Thymus (tissue), 11 donors: ENCODE results near the gene TMEM151A. TPM values are rescaled to one million over a fixed set of nuclear protein-coding genes. Genes with fewer than 3 reads are reported as not detected.
A peak's percentile ranks its signal among the peaks of the same experiment; 100 is the strongest.

Source experiments
- DNase-seq, 9 donors: peaks; one replicate each; pipeline ENCODE4 v3.0.0-alpha.2; 2013; ENCODE audit warnings: low spot score in 9 of 9, low read depth in 6 of 9, missing footprints in 1 of 9
- H3K27ac ChIP-seq, 2 donors: one replicate each; pipeline ENCODE4 v1.5.1; 2013; ENCODE audit warnings: control low read depth in 1 of 2, low read depth in 1 of 2, low read length in 1 of 2, mild to moderate bottlenecking in 1 of 2, moderate library complexity in 1 of 2
- H3K27me3 ChIP-seq, 2 donors: one replicate each; pipeline ENCODE4 v1.5.1; 2013; ENCODE audit warnings: low read length in 1 of 2; ENCODE audit not compliant: control insufficient read depth in 2 of 2, insufficient read depth in 1 of 2
- H3K36me3 ChIP-seq, 2 donors: one replicate each; pipeline ENCODE4 v1.5.1; 2013; ENCODE audit warnings: low read length in 1 of 2, mild to moderate bottlenecking in 1 of 2, moderate library complexity in 1 of 2; ENCODE audit not compliant: control insufficient read depth in 2 of 2, insufficient read depth in 2 of 2
- H3K4me1 ChIP-seq, 2 donors: one replicate each; pipeline ENCODE4 v1.5.1; 2013; ENCODE audit warnings: low read length in 2 of 2; ENCODE audit not compliant: control insufficient read depth in 2 of 2, insufficient read depth in 2 of 2
- H3K4me3 ChIP-seq, 2 donors: one replicate each; pipeline ENCODE4 v1.5.1; 2013; ENCODE audit warnings: low read length in 2 of 2, control low read depth in 1 of 2, mild to moderate bottlenecking in 1 of 2
- H3K9me3 ChIP-seq, 2 donors: one replicate each; pipeline ENCODE4 v1.5.1; 2013; ENCODE audit warnings: low read length in 1 of 2, mild to moderate bottlenecking in 1 of 2; ENCODE audit not compliant: control insufficient read depth in 2 of 2, insufficient read depth in 1 of 2
- WGBS: extraction: QIAGEN DNeasy Blood & Tissue Kit; methylation state at CpG from one replicate; pipeline ENCODE4 v1.1.7; 2013; 5-methylcytosine and 5-hydroxymethylcytosine counted together
- polyA plus RNA-seq: library from polyadenylated mRNA; stranded (reverse); fragments of 200-250 nt; gene quantifications from one replicate; pipeline ENCODE4 v1.2.3, GENCODE V29; 2013
- total RNA-seq: library from RNA; stranded (reverse); fragments of 120-200 nt; gene quantifications from one replicate; pipeline ENCODE4 v1.2.4, GENCODE V29; 2013
- donor health status: healthy.

The TMEM151A gene
- total and polyA plus RNA-seq, 2 donors, result 0.02 TPM; not detected in 1

GRCh38 chr11:66264914-66265313 is 26.8 kb upstream of the TMEM151A start:
- no peaks in the 10 kb centered on the region for H3K27me3 ChIP-seq
- H3K36me3 ChIP-seq, result peaks cover 71 to 74% of the 10 kb centered on the region in 2 donors
- H3K4me3 ChIP-seq, result no peak overlapping the region
- 89% methylated on average over 12 of the region's 12 CpGs for WGBS
- peaks cover 0 to 4% of the 10 kb centered on the region in 2 donors for H3K9me3 ChIP-seq
- peaks cover 10 to 30% of the 10 kb centered on the region in 2 donors for H3K4me1 ChIP-seq
- DNase-seq, result no peak
- no peak overlapping the region for H3K27ac ChIP-seq

DNA sequence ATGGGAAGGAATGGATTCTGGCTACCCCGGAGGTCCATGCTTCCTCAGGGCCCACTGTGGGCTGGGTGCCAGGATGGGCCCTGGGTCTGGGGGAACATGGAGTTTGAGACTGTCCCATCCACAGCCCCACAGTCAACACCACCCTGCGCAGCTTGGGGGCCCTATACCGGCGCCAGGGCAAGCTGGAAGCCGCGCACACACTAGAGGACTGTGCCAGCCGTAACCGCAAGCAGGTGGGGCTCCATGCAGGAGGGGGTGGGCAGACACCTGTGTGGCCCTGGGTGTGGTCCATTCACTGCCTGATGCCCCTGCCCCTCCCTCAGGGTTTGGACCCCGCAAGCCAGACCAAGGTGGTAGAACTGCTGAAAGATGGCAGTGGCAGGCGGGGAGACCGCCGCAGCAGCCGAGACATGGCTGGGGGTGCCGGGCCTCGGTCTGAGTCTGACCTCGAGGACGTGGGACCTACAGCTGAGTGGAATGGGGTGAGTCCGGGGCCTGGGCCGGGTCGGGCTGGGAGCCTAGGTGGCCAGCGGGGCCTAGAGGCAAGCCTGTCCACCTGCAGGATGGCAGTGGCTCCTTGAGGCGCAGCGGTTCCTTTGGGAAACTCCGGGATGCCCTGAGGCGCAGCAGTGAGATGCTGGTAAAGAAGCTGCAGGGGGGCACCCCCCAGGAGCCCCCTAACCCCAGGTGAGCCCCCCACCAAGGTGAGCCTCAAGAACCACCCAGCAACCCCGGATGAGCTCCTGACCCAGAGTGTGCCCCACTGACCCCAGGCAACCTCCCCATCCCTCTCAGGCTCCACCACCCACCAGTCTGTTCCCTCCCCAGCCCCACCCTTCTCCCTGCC is 25.9 kb upstream of the TMEM151A start:
- Histone ChIP-seq H3K9me3 (peaks cover 0 to 4% of the 10 kb centered on the region in 2 donors), H3K4me1 (peaks cover 14 to 35% of the 10 kb centered on the region in 2 donors), H3K27ac (no peak overlapping the region), H3K4me3 (no peak overlapping the region), H3K27me3 (no peaks in the 10 kb centered on the region), H3K36me3 (peaks cover 64 to 74% of the 10 kb centered on the region in 2 donors)
- 98% methylated on average over 26 of the region's 26 CpGs for whole genome bisulfite sequencing
- no peak for DNase-seq

DNA sequence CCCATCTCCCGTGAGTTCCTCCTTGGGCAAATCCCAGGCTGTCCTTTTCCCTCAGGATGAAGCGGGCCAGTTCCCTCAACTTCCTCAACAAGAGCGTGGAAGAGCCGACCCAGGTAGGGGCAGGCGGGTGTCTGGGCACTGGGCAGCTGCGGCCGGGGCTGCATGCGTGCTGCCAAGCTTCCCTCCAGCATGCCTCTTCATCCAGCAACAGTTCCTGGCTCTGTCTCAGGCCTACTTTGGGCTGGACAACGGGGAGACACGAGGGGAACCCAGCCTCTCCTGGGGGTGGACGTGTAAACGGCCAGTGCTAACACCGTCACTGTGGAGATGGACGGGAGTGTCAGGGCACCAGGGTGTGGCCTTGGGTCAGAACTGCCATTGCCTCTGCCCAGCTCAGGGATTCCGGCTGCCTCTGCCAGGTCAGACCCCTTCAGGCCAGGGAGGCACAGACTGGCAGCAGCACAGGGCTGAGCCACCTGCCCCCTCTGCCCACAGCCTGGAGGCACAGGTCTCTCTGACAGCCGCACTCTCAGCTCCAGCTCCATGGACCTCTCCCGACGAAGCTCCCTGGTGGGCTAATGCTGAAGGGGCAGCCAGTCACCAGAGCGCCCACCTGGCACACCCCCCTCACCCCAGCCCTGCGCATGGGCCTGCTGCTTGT is 25.2 kb upstream of the TMEM151A start:
- peaks cover 56 to 70% of the 10 kb centered on the region in 2 donors for H3K36me3 ChIP-seq
- H3K9me3 ChIP-seq, result peaks cover 0 to 4% of the 10 kb centered on the region in 2 donors
- H3K27ac ChIP-seq, result no peak overlapping the region
- DNase-seq, result no peak
- H3K27me3 ChIP-seq, result no peaks in the 10 kb centered on the region
- peaks cover 14 to 38% of the 10 kb centered on the region in 2 donors for H3K4me1 ChIP-seq
- 97% methylated on average over 20 of the region's 20 CpGs for WGBS
- no peak overlapping the region for H3K4me3 ChIP-seq

DNA sequence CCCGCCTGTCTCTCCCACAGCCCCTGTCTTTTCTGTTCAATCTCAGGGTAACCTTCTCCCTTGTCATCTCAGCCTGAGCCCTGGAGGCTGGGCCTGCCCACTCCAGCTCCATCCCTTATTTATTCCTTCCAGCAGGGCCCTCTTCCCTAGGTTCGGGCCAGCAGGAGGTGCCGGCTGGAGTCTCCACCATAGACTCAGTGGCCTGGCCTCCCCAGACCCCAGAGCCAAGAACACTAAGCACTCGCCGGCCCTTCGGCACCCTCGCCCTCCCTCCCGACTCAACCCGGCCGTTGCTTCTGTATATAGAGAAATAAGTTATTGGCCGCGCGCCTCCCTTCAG is 24.7 kb upstream of the TMEM151A start:
- 42% methylated on average over 13 of the region's 13 CpGs for WGBS
- Histone ChIP-seq H3K27ac (no peak overlapping the region), H3K36me3 (peaks cover 56 to 70% of the 10 kb centered on the region in 2 donors)

DNA sequence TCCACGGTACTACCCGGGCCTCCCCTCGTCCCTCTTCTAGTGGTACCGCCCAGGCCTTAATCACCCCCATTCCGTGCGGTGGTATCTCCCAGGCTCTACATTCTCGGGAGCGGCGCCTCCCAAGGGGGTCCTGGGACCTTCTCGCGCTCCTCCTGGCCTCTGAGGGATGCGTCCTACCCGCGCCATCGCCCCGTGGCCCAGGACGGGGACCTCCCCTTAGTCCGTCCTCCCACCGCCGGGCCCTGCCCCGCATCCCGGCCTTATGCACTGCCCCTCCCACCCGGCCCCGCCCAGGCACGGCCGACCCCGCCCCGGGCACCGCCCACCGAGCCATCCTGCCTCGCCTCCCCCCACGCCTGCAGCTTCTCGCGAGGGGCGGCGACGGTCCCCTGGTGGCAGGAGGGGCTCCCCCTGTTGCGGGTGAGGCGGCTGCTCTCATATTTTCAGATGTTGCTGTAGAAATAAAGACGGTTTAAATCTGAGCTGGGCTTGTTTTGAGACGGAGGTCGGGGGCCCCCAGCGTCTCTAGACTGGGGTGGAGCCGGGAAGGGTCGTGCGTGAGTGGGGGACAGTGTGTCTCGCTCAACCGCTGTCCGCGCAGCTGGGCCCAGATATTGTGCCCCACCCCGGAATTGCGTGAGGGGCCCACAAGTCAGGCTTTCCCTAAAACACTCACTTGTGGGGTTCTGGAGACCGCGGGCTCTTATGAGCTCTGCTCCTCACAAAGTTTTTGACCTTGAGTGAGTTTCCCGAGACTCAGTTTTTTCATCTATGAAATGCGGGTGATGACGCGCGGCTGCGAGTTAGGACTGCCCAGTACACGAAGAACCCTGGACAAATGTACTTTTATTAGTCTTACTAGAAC is 24.1 kb upstream of the TMEM151A start:
- Histone ChIP-seq H3K4me3 (peak overlapping the region; percentile 73 to 98), H3K4me1 (peaks cover 14 to 47% of the 10 kb centered on the region in 2 donors), H3K27me3 (no peaks in the 10 kb centered on the region), H3K36me3 (peaks cover 56 to 70% of the 10 kb centered on the region in 2 donors), H3K27ac (peak overlapping the region; percentile 93 to 95), H3K9me3 (peaks cover 0 to 4% of the 10 kb centered on the region in 2 donors)
- WGBS, result 1% methylated on average over 61 of the region's 61 CpGs
- DNase-seq, result peak in 7 of 9 donors; percentile 78 to 94 (median 86)

More for the DNA sequence above, 24.7 kb upstream of the TMEM151A start:
- Histone ChIP-seq H3K4me1 (peaks cover 14 to 41% of the 10 kb centered on the region in 2 donors), H3K9me3 (peaks cover 0 to 4% of the 10 kb centered on the region in 2 donors), H3K27me3 (no peaks in the 10 kb centered on the region), H3K4me3 (peak overlapping the region; percentile 73 to 98)
- DNase-seq, result no peak

DNA sequence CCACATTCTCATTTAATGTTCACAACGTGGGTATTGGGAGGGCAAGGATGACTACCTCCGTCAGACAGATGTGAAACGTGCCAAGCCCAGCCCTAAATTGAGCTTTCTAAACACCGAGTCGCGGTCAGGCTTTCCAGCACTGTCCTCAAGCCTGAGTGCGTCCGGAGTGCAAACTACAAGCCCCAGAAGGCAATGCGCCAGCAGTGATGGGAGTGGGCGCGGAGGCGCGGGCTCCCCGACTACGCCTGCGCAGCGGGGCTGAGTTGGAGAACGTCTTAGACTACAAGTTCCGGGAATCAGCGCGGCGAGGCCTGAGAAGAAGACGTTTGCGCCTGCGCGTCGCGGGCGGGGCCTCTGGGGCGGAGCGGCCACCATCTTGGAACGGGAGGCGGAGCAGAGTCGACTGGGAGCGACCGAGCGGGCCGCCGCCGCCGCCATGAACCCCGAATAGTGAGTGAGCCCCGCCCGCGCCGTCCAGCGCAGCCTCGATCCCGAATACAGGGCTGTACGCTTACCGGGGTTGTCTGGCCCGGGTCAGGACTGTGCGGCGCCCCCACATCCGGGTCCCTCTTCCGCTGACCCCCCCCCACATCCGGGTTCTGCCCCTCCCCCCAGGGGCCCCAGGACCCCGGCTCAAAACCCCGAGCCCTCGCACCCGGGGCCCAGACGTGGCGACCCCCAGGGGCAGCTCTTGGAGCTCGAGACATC is 23.3 kb upstream of the TMEM151A start, which contains the start of gene RAB1B:
TSS of gene RAB1B (plus strand) at position 396 of the 708 bp plus-strand sequence. CDS start at position 437, 41 bp downstream.
- Histone ChIP-seq H3K27me3 (no peaks in the 10 kb centered on the region), H3K4me3 (peak within 1 kb of the TSS; percentile 73 to 98), H3K4me1 (peaks cover 14 to 54% of the 10 kb centered on the region in 2 donors), H3K27ac (peak within 1 kb of the TSS; percentile 93 to 95), H3K36me3 (peaks cover 56 to 70% of the 10 kb centered on the region in 2 donors), H3K9me3 (peaks cover 0 to 4% of the 10 kb centered on the region in 2 donors)
- WGBS, result under 1% methylated on average over 64 of the region's 64 CpGs
- peak; percentile 98 to 100 (median 100) for DNase-seq

DNA sequence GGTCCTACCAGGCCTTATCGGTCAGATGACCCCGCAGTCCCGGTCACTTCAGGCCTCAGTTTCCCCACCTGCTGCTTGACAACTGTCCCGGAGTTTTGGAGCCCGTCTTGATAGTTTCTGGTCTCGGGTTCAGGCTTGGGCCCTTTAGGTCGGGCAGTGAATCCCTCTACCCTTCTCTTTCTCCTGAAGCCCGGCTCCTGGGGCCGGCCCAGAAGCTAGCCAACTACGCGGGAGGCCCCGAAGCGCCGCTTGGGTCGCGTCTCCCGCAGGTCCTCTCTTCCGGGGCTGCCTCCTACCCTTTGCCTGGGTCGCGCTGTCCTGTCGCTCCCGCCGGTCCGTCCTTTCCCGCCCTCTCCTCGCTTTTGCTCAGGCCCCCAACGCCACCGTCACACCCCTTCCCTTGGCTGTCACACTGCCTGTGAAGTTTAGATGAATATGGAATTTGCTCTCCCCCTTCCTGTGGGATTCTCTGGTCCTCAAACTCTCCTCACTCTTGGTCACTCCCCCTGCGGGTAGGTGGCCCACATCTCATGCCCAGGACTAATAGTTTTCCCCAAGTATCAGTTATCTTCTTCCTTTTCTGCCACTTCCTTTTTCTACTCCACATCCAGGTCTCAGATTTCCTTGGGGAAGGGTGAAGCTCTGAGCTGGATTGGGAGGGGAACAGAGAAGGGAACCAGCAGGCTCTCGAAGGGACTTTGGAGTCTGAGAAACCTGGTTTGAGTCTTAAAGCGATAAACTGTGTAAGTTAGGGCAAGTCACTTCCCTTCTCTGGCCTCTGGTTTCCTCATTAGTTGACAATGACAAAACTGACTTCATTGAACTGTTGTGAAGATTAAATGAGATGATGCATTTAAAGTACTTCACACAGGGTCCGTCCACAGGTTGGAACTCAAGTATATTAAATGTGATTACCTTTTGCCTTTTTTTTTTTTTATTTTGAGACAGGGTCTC is 22.5 kb upstream of the TMEM151A start:
- Histone ChIP-seq H3K27me3 (no peaks in the 10 kb centered on the region), H3K27ac (peak overlapping the region; percentile 72 to 92), H3K36me3 (peaks cover 56 to 70% of the 10 kb centered on the region in 2 donors), H3K4me1 (peaks cover 16 to 62% of the 10 kb centered on the region in 2 donors), H3K9me3 (peaks cover 0 to 4% of the 10 kb centered on the region in 2 donors), H3K4me3 (peak overlapping the region; percentile 73 to 98)
- WGBS, result 3% methylated on average over 32 of the region's 32 CpGs
- peak in 1 of 9 donors; percentile 45 for DNase-seq
